ENCODE data around the gene GRIP2. TPM values are rescaled to one million over a fixed set of nuclear protein-coding genes. Genes with fewer than 3 reads are reported as not detected.

Gene GRIP2
- polyA plus RNA-seq, 1 donor (not counting 4 experiments of a cell fraction or from before 2014, with no cell fraction given) = 0.01 TPM

DNA sequence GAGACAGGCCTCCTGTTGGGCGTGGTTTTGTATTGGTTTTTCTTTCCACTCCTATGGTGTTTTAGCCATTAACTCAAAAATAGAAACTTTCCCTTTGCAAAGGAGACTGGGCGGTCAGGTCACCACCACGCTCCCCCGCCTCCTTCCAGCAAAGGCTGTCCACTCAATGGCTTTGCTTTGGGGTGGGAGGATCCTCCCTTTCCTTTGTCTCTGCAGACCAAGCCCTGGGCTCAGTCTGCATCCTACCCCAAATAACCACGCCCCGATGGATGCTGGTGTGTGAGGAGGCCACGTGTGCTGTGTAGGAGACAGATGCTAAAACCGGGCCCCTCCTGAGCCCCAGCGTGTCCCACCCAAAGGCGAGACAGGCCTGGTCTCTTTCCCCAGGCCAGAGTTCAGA, 68.5 kb downstream of the GRIP2 start:
- Histone ChIP-seq H3K9me1 (ENCODE audit: control insufficient read depth, extremely low read depth, insufficient read depth, low read length) (no peaks in the 10 kb centered on the region), H3K27ac (ENCODE audit: control insufficient read depth, insufficient read depth, low read length) (no peak overlapping the region), H3K36me3 (ENCODE audit: control insufficient read depth in 2 of 2, extremely low read depth in 1 of 2, insufficient read depth in 2 of 2, low read length in 2 of 2) (peaks cover 1 to 4% of the 10 kb centered on the region in 2 experiments), H3K79me2 (ENCODE audit: control insufficient read depth, insufficient read depth, low read length) (no peaks in the 10 kb centered on the region), H3K4me1 (ENCODE audit: control insufficient read depth, extremely low read depth, insufficient read depth, low read length) (peaks cover 10% of the 10 kb centered on the region), H3K27me3 (ENCODE audit: control insufficient read depth, extremely low read depth, insufficient read depth, low read length) (no peaks in the 10 kb centered on the region), H3K9ac (ENCODE audit: control insufficient read depth, extremely low read depth, insufficient read depth, low read length) (no peak overlapping the region), H3K4me2 (ENCODE audit: control insufficient read depth, extremely low read depth, insufficient read depth, low read depth, low read length) (no peak overlapping the region), H3K9me3 (ENCODE audit: control insufficient read depth, low read depth, low read length) (no peaks in the 10 kb centered on the region), H2AFZ (ENCODE audit: control insufficient read depth, low read length) (no peak overlapping the region), H3K4me3 (ENCODE audit: control insufficient read depth in 2 of 3, extremely low read depth in 1 of 3, insufficient read depth in 2 of 3, low read depth in 1 of 3, low read length in 3 of 3) (no peak overlapping the region), H4K20me1 (ENCODE audit: control insufficient read depth, extremely low read depth, insufficient read depth, low read length) (no peaks in the 10 kb centered on the region)
- no peak for TF ChIP-seq EZH2 (IDR thresholded peaks at IDR 0.05; ENCODE audit: low read length)
- TF ChIP-seq, protein P1, sequence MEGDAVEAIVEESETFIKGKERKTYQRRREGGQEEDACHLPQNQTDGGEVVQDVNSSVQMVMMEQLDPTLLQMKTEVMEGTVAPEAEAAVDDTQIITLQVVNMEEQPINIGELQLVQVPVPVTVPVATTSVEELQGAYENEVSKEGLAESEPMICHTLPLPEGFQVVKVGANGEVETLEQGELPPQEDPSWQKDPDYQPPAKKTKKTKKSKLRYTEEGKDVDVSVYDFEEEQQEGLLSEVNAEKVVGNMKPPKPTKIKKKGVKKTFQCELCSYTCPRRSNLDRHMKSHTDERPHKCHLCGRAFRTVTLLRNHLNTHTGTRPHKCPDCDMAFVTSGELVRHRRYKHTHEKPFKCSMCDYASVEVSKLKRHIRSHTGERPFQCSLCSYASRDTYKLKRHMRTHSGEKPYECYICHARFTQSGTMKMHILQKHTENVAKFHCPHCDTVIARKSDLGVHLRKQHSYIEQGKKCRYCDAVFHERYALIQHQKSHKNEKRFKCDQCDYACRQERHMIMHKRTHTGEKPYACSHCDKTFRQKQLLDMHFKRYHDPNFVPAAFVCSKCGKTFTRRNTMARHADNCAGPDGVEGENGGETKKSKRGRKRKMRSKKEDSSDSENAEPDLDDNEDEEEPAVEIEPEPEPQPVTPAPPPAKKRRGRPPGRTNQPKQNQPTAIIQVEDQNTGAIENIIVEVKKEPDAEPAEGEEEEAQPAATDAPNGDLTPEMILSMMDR (optimal IDR thresholded peaks at IDR 0.05 in 1 of 3, IDR thresholded peaks at IDR 0.05 in 1 of 3, conservative IDR thresholded peaks at IDR 0.05 in 1 of 3; ENCODE audit: extremely low read depth in 1 of 3, insufficient read depth in 2 of 3, low read length in 3 of 3) = no peak
- dilution Hi-C loops (cut with MboI; ENCODE audit: extremely low pct_ligation_motif_present, low sequenced_read_pairs) = no loop called here
- FAIRE-seq (no peak), DNase-seq (ENCODE audit: low read depth, low spot score) (no peak)

DNA sequence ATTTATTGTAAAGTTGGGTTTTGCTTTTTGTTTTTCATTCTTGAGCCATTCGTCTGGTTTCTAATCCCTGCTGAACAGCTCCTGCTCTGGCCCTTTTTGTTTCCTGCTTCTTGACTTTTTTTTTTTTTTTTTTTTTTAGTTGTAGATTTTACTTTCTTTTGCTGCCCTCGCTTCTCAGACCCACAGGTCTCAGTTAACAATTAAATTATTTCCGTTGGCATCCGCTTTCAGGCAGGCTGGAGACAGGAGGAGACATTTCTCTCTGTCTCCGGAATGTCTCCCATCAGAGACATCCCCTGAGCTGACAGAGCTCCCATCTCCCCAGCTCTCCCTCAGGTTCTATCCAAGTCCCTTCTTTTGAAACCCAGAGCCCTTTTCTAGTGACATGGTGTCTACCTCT, 69.1 kb downstream of the GRIP2 start:
- Histone ChIP-seq H3K9me3 (ENCODE audit: control insufficient read depth, low read depth, low read length) (no peaks in the 10 kb centered on the region), H3K79me2 (ENCODE audit: control insufficient read depth, insufficient read depth, low read length) (no peaks in the 10 kb centered on the region), H4K20me1 (ENCODE audit: control insufficient read depth, extremely low read depth, insufficient read depth, low read length) (no peaks in the 10 kb centered on the region), H3K4me2 (ENCODE audit: control insufficient read depth, extremely low read depth, insufficient read depth, low read depth, low read length) (no peak overlapping the region), H3K4me3 (ENCODE audit: control insufficient read depth in 2 of 3, extremely low read depth in 1 of 3, insufficient read depth in 2 of 3, low read depth in 1 of 3, low read length in 3 of 3) (no peak overlapping the region), H3K36me3 (ENCODE audit: control insufficient read depth in 2 of 2, extremely low read depth in 1 of 2, insufficient read depth in 2 of 2, low read length in 2 of 2) (peaks cover 1 to 2% of the 10 kb centered on the region in 2 experiments), H3K4me1 (ENCODE audit: control insufficient read depth, extremely low read depth, insufficient read depth, low read length) (peaks cover 10% of the 10 kb centered on the region), H3K9me1 (ENCODE audit: control insufficient read depth, extremely low read depth, insufficient read depth, low read length) (no peaks in the 10 kb centered on the region), H2AFZ (ENCODE audit: control insufficient read depth, low read length) (no peak overlapping the region), H3K27ac (ENCODE audit: control insufficient read depth, insufficient read depth, low read length) (no peak overlapping the region), H3K9ac (ENCODE audit: control insufficient read depth, extremely low read depth, insufficient read depth, low read length) (no peak overlapping the region), H3K27me3 (ENCODE audit: control insufficient read depth, extremely low read depth, insufficient read depth, low read length) (no peaks in the 10 kb centered on the region)
- no peak for DNase-seq (ENCODE audit: low read depth, low spot score)
- FAIRE-seq = no peak
- TF ChIP-seq, protein P1 (optimal IDR thresholded peaks at IDR 0.05 in 1 of 3, IDR thresholded peaks at IDR 0.05 in 1 of 3, conservative IDR thresholded peaks at IDR 0.05 in 1 of 3; ENCODE audit: extremely low read depth in 1 of 3, insufficient read depth in 2 of 3, low read length in 3 of 3) = no peak
- TF ChIP-seq EZH2 (IDR thresholded peaks at IDR 0.05; ENCODE audit: low read length) = no peak
- dilution Hi-C loops (cut with MboI; ENCODE audit: extremely low pct_ligation_motif_present, low sequenced_read_pairs) = no loop called here
